CD4-positive, alpha-beta memory T cell (primary cell): Measurements from ENCODE around the gene FSTL4. TPM values are rescaled to one million over a fixed set of nuclear protein-coding genes. Genes with fewer than 3 reads are reported as not detected.

Experiments used
- CTCF ChIA-PET: fragments of 350-600 bp; sonication (Branson Sonifier 250); formaldehyde crosslinking; loops from one replicate; lab custom pipeline; 2021; ENCODE audit warnings: inconsistent platforms; ENCODE audit not compliant: partially characterized antibody; lab: Charles Lee
- POLR2A ChIA-PET: fragments of 350-600 bp; sonication (Branson Sonifier 250); formaldehyde crosslinking; loops from one replicate; lab custom pipeline; 2021; ENCODE audit not compliant: partially characterized antibody; lab: Charles Lee
- DNase-seq, 5 donors: peaks; one replicate each; pipeline versions ENCODE4 v3.0.0 to v3.0.0-alpha.2; 2020 to 2022; ENCODE audit warnings: mixed read lengths in 1 of 5
- H3K27ac ChIP-seq: one replicate; pipeline ENCODE4 v1.7.0; 2013; ENCODE audit warnings: low read depth, low read length
- H3K27me3 ChIP-seq: 2 replicates; pipeline ENCODE4 v1.7.0; 2013; ENCODE audit warnings: mild to moderate bottlenecking, low read length, moderate library complexity; ENCODE audit not compliant: insufficient read depth
- H3K36me3 ChIP-seq: 2 replicates; pipeline ENCODE4 v1.7.0; 2013; ENCODE audit warnings: mild to moderate bottlenecking, low read length, moderate library complexity; ENCODE audit not compliant: insufficient read depth
- H3K4me1 ChIP-seq: 2 replicates; pipeline ENCODE4 v1.7.0; 2013; ENCODE audit warnings: mild to moderate bottlenecking, low read length, moderate library complexity; ENCODE audit not compliant: insufficient read depth
- H3K4me3 ChIP-seq, 2 donors: one replicate each; pipeline ENCODE4 v1.7.0; 2013; ENCODE audit warnings: low read length in 2 of 2, mild to moderate bottlenecking in 1 of 2
- H3K9me3 ChIP-seq, 2 donors: one replicate each; pipeline ENCODE4 v1.7.0; 2013; ENCODE audit warnings: low read length in 2 of 2, control low read depth in 1 of 2; ENCODE audit not compliant: control insufficient read depth in 1 of 2
- H3K27ac Mint-ChIP-seq, 7 donors: one replicate each; pipeline ENCODE4 v1.8.0; 2020 to 2021; ENCODE audit warnings: mixed read lengths in 7 of 7, mild to moderate bottlenecking in 6 of 7, inconsistent platforms in 3 of 7, moderate library complexity in 3 of 7
- H3K27me3 Mint-ChIP-seq, 2 donors: one replicate each; pipeline ENCODE4 v1.8.0; 2020 to 2021; ENCODE audit warnings: mixed read lengths in 2 of 2
- H3K36me3 Mint-ChIP-seq, 2 donors: one replicate each; pipeline ENCODE4 v1.8.0; 2020 to 2021; ENCODE audit warnings: mixed read lengths in 2 of 2, inconsistent platforms in 1 of 2, mild to moderate bottlenecking in 1 of 2
- H3K4me1 Mint-ChIP-seq, 4 donors: one replicate each; pipeline ENCODE4 v1.8.0; 2020 to 2021; ENCODE audit warnings: mixed read lengths in 4 of 4, mild to moderate bottlenecking in 1 of 4
- H3K4me3 Mint-ChIP-seq, 8 donors: one replicate each; pipeline ENCODE4 v1.8.0; 2020 to 2021; ENCODE audit warnings: mixed read lengths in 8 of 8, mild to moderate bottlenecking in 7 of 8, moderate library complexity in 6 of 8, inconsistent platforms in 3 of 8
- H3K9me3 Mint-ChIP-seq, 8 donors: one replicate each; pipeline ENCODE4 v1.8.0; 2020 to 2021; ENCODE audit warnings: mixed read lengths in 8 of 8, mild to moderate bottlenecking in 5 of 8, inconsistent platforms in 3 of 8, moderate library complexity in 1 of 8
- intact Hi-C: fragments of 100-400 bp; cut with micrococcal nuclease; formaldehyde crosslinking; loops from one replicate; pipeline ENCODE4 v1.15.1; 2023
- polyA plus RNA-seq, 2 donors: library from polyadenylated mRNA; unstranded; fragments of 300-500 nt; fragmentation: Illumina TruSeq; gene quantifications; one replicate each; pipeline ENCODE4 v1.2.3, GENCODE V29; 2021
- total RNA-seq, 2 experiments: library from RNA; stranded (reverse); gene quantifications; one replicate each; pipeline ENCODE4 v1.2.3, GENCODE V29; 2021

Gene FSTL4
- total and polyA plus RNA-seq, 4 experiments from 2014 or later = not detected

- no peaks in the 10 kb centered on the region for H3K9me3 Mint-ChIP-seq
- Histone ChIP-seq H3K4me1 (no peaks in the 10 kb centered on the region), H3K4me3 (no peak overlapping the region), H3K9me3 (no peaks in the 10 kb centered on the region), H3K27me3 (no peaks in the 10 kb centered on the region), H3K27ac (no peak overlapping the region), H3K36me3 (no peaks in the 10 kb centered on the region)
- H3K27ac Mint-ChIP-seq = no peak overlapping the region
- POLR2A ChIA-PET = no interaction called here
- DNase-seq = no peak
- no peaks in the 10 kb centered on the region for H3K4me1 Mint-ChIP-seq
- CTCF ChIA-PET = no interaction called here
- H3K36me3 Mint-ChIP-seq = no peaks in the 10 kb centered on the region
- intact Hi-C loops = no loop called here
- peaks cover 3 to 7% of the 10 kb centered on the region in 2 donors for H3K27me3 Mint-ChIP-seq
- no peak overlapping the region for H3K4me3 Mint-ChIP-seq
These were observed 104.0 kb downstream of the FSTL4 start for GRCh38 chr5:133508331-133508730.

- no peak overlapping the region for H3K27ac Mint-ChIP-seq
These were observed 106.2 kb downstream of the FSTL4 start for GRCh38 chr5:133506181-133506580.

DNA sequence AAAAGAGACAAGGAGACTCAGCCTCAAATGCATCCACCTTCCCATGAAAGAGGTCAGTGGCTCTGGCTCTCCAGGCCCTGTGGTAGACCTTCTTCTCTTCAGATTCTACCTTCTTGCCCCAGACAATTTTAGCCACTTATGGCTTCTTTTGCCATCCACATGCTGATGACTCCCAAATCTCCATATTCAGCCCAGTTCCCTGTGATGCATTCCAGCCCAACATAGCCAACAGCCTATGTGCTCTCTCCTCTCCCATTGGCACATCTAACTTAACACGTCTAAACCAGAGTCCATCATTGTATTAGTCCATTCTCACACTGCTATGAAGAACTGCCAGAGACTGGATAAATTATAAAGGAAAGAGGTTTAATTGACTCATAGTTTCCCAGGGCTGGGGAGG is 108.8 kb downstream of the FSTL4 start:
- H3K4me1 Mint-ChIP-seq = no peaks in the 10 kb centered on the region
- no peaks in the 10 kb centered on the region for H3K27me3 ChIP-seq
- no peak overlapping the region for H3K27ac Mint-ChIP-seq
- H3K27ac ChIP-seq = no peak overlapping the region
- H3K9me3 ChIP-seq = no peaks in the 10 kb centered on the region
- peaks cover 8 to 9% of the 10 kb centered on the region in 2 donors for H3K27me3 Mint-ChIP-seq
- H3K9me3 Mint-ChIP-seq = no peaks in the 10 kb centered on the region
- no peak overlapping the region for H3K4me3 ChIP-seq
- H3K4me1 ChIP-seq = no peaks in the 10 kb centered on the region
- no peaks in the 10 kb centered on the region for H3K36me3 Mint-ChIP-seq
- intact Hi-C loops = no loop called here
- no peaks in the 10 kb centered on the region for H3K36me3 ChIP-seq
- ChIA-PET CTCF (no interaction called here), POLR2A (no interaction called here)
- H3K4me3 Mint-ChIP-seq = no peak overlapping the region
- no peak for DNase-seq

More at GRCh38 chr5:133506181-133506580, 106.2 kb downstream of the FSTL4 start:
- H3K27ac ChIP-seq = no peak overlapping the region
- H3K4me3 Mint-ChIP-seq = no peak overlapping the region
- H3K36me3 ChIP-seq = no peaks in the 10 kb centered on the region
- CTCF ChIA-PET = no interaction called here
- no peaks in the 10 kb centered on the region for H3K4me1 Mint-ChIP-seq
- H3K4me3 ChIP-seq = no peak overlapping the region
- H3K9me3 Mint-ChIP-seq = no peaks in the 10 kb centered on the region
- no peaks in the 10 kb centered on the region for H3K4me1 ChIP-seq
- no peaks in the 10 kb centered on the region for H3K36me3 Mint-ChIP-seq
- POLR2A ChIA-PET = no interaction called here
- no peaks in the 10 kb centered on the region for H3K9me3 ChIP-seq
- no peaks in the 10 kb centered on the region for H3K27me3 ChIP-seq
- H3K27me3 Mint-ChIP-seq = peaks cover 0 to 5% of the 10 kb centered on the region in 2 donors
- intact Hi-C loops = no loop called here
- DNase-seq = no peak

DNA sequence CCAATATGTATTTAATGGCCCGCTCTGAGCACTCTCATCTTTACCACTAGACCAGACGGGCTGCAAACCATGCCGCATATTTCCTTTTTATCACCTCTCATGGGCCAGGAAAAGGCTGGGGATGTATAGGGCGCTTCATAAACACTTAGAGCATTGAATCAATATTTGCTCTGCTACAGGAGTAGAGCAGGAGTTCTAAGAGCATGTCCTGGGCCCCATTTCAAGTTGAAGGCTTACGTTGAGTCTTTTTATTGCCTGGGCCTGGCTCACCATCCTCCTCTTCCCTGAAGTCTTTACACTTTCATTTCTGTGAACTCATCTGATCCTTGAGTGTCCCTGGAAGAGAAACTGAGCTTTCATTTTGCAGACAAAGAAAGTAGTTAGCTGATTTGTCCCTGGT is 112.4 kb downstream of the FSTL4 start:
- Mint-ChIP-seq H3K27ac (no peak overlapping the region), H3K4me1 (no peaks in the 10 kb centered on the region), H3K27me3 (peaks cover 10 to 12% of the 10 kb centered on the region in 2 donors), H3K4me3 (no peak overlapping the region), H3K9me3 (no peaks in the 10 kb centered on the region), H3K36me3 (no peaks in the 10 kb centered on the region)
- Histone ChIP-seq H3K4me1 (no peaks in the 10 kb centered on the region), H3K27me3 (no peaks in the 10 kb centered on the region), H3K4me3 (no peak overlapping the region), H3K27ac (no peak overlapping the region), H3K9me3 (no peaks in the 10 kb centered on the region), H3K36me3 (no peaks in the 10 kb centered on the region)
- intact Hi-C loops = no loop called here
- no peak for DNase-seq
- CTCF ChIA-PET = no interaction called here
- POLR2A ChIA-PET = no interaction called here

GRCh38 chr5:133497608-133498348 is 114.6 kb downstream of the FSTL4 start:
- intact Hi-C loops = no loop called here
- POLR2A ChIA-PET = no interaction called here
- Mint-ChIP-seq H3K27me3 (peaks cover 13 to 14% of the 10 kb centered on the region in 2 donors), H3K36me3 (no peaks in the 10 kb centered on the region), H3K9me3 (no peaks in the 10 kb centered on the region), H3K27ac (no peak overlapping the region), H3K4me1 (no peaks in the 10 kb centered on the region), H3K4me3 (no peak overlapping the region)
- no peak for DNase-seq
- H3K27ac ChIP-seq = no peak overlapping the region
- no peaks in the 10 kb centered on the region for H3K36me3 ChIP-seq
- CTCF ChIA-PET = no interaction called here
- no peaks in the 10 kb centered on the region for H3K9me3 ChIP-seq
- no peaks in the 10 kb centered on the region for H3K27me3 ChIP-seq
- H3K4me1 ChIP-seq = no peaks in the 10 kb centered on the region
- H3K4me3 ChIP-seq = no peak overlapping the region

GRCh38 chr5:133496631-133497030 is 115.7 kb downstream of the FSTL4 start:
- Mint-ChIP-seq H3K9me3 (peaks cover 0 to 3% (median 0%) of the 10 kb centered on the region in 8 donors), H3K27me3 (peaks cover 12 to 14% of the 10 kb centered on the region in 2 donors), H3K4me1 (no peaks in the 10 kb centered on the region), H3K4me3 (no peak overlapping the region), H3K36me3 (no peaks in the 10 kb centered on the region), H3K27ac (no peak overlapping the region)
- no peaks in the 10 kb centered on the region for H3K36me3 ChIP-seq
- POLR2A ChIA-PET = no interaction called here
- H3K4me1 ChIP-seq = no peaks in the 10 kb centered on the region
- H3K9me3 ChIP-seq = no peaks in the 10 kb centered on the region
- CTCF ChIA-PET = no interaction called here
- H3K4me3 ChIP-seq = no peak overlapping the region
- DNase-seq = no peak
- no peak overlapping the region for H3K27ac ChIP-seq
- intact Hi-C loops = no loop called here
- H3K27me3 ChIP-seq = no peaks in the 10 kb centered on the region

DNA sequence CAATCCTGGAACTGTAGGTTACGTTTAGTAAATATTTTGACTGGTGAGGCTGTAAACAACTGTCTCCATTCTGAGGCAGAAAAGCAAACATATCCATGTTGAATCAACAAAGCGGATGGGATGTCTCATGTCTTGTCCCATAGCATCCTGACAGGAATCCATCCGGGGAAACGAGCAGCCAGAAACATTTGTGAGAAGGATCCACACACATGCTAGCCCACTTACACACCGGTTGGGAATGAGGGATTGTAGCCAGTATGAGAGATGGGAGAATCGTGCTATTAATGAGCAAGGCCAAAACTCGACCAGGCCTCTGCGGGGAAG is 117.5 kb downstream of the FSTL4 start:
- H3K4me3 ChIP-seq = no peak overlapping the region
- intact Hi-C loops = no loop called here
- H3K27me3 Mint-ChIP-seq = peaks cover 11 to 12% of the 10 kb centered on the region in 2 donors
- no peaks in the 10 kb centered on the region for H3K4me1 Mint-ChIP-seq
- DNase-seq = no peak
- H3K9me3 ChIP-seq = no peaks in the 10 kb centered on the region
- no peak overlapping the region for H3K4me3 Mint-ChIP-seq
- H3K27ac ChIP-seq = no peak overlapping the region
- H3K36me3 ChIP-seq = no peaks in the 10 kb centered on the region
- ChIA-PET CTCF (no interaction called here), POLR2A (no interaction called here)
- no peak overlapping the region for H3K27ac Mint-ChIP-seq
- peaks cover 0 to 6% (median 0%) of the 10 kb centered on the region in 8 donors for H3K9me3 Mint-ChIP-seq
- no peaks in the 10 kb centered on the region for H3K36me3 Mint-ChIP-seq
- no peaks in the 10 kb centered on the region for H3K27me3 ChIP-seq
- no peaks in the 10 kb centered on the region for H3K4me1 ChIP-seq
